HEK293 (cell line): ENCODE measurements around the gene DVL1.

Source experiments
- ATF2 ChIP-seq: fragments of 450-650 bp; formaldehyde crosslinking; IDR thresholded peaks from 2 replicates; pipeline ENCODE4 v1.5.1; 2016; ENCODE audit warnings: missing biosample characterization, missing genetic modification characterization, low read depth
- BCL11A ChIP-seq: fragments of 450-650 bp; formaldehyde crosslinking; IDR thresholded peaks from 2 replicates; pipeline ENCODE4 v1.5.1; 2016; ENCODE audit warnings: low read depth, missing biosample characterization, missing genetic modification characterization
- GFI1B ChIP-seq: fragments of 450-650 bp; formaldehyde crosslinking; IDR thresholded peaks from 2 replicates; pipeline ENCODE4 v1.5.1; 2016; ENCODE audit warnings: missing biosample characterization, missing genetic modification characterization
- GLI4 ChIP-seq: fragments of 450-650 bp; formaldehyde crosslinking; IDR thresholded peaks from 2 replicates; pipeline ENCODE4 v1.5.1; 2016; ENCODE audit warnings: missing biosample characterization, missing genetic modification characterization
- HOXD13 ChIP-seq: sonication (generic); formaldehyde crosslinking; IDR thresholded peaks from 2 replicates; pipeline ENCODE4 v1.8.0; 2022; ENCODE audit warnings: missing genetic modification reagents, borderline replicate concordance
- KLF10 ChIP-seq: fragments of 450-650 bp; IDR thresholded peaks from 2 replicates; pipeline ENCODE4 v1.5.1; 2018; ENCODE audit warnings: missing biosample characterization, mild to moderate bottlenecking, missing genetic modification characterization
- KLF7 ChIP-seq: fragments of 450-650 bp; formaldehyde crosslinking; IDR thresholded peaks from 2 replicates; pipeline ENCODE4 v1.5.1; 2016; ENCODE audit warnings: missing biosample characterization, missing genetic modification characterization, borderline replicate concordance
- OSR2 ChIP-seq: fragments of 450-650 bp; formaldehyde crosslinking; IDR thresholded peaks from 2 replicates; pipeline ENCODE4 v1.5.1; 2016; ENCODE audit warnings: missing biosample characterization, missing genetic modification characterization
- OVOL3 ChIP-seq: fragments of 450-650 bp; formaldehyde crosslinking; IDR thresholded peaks from 2 replicates; pipeline ENCODE4 v1.5.1; 2016; ENCODE audit warnings: missing biosample characterization, missing genetic modification characterization
- SP2 ChIP-seq: fragments of 450-650 bp; formaldehyde crosslinking; IDR thresholded peaks from 2 replicates; pipeline ENCODE4 v1.5.1; 2016; ENCODE audit warnings: missing biosample characterization, missing genetic modification characterization
- SP3 ChIP-seq: fragments of 450-650 bp; formaldehyde crosslinking; IDR thresholded peaks from 2 replicates; pipeline ENCODE4 v1.5.1; 2016; ENCODE audit warnings: missing biosample characterization, missing genetic modification characterization
- SP7 ChIP-seq: fragments of 450-650 bp; formaldehyde crosslinking; IDR thresholded peaks from 2 replicates; pipeline ENCODE4 v1.5.1; 2016; ENCODE audit warnings: missing biosample characterization, missing genetic modification characterization
- YY2 ChIP-seq: fragments of 450-650 bp; formaldehyde crosslinking; IDR thresholded peaks from 2 replicates; pipeline ENCODE4 v1.5.1; 2016; ENCODE audit warnings: missing biosample characterization, missing genetic modification characterization
- ZBTB21 ChIP-seq: fragments of 450-650 bp; formaldehyde crosslinking; IDR thresholded peaks from 2 replicates; pipeline ENCODE4 v1.5.1; 2017; ENCODE audit warnings: missing biosample characterization, missing genetic modification characterization
- ZBTB8A ChIP-seq: fragments of 450-650 bp; formaldehyde crosslinking; IDR thresholded peaks from 2 replicates; pipeline ENCODE4 v1.5.1; 2016; ENCODE audit warnings: missing biosample characterization, missing genetic modification characterization
- ZFP37 ChIP-seq: fragments of 450-650 bp; formaldehyde crosslinking; IDR thresholded peaks from 2 replicates; pipeline ENCODE4 v1.5.1; 2016; ENCODE audit warnings: missing biosample characterization, missing genetic modification characterization
- ZFP69B ChIP-seq: fragments of 450-650 bp; formaldehyde crosslinking; IDR thresholded peaks from 2 replicates; pipeline ENCODE4 v1.5.1; 2016; ENCODE audit warnings: missing biosample characterization, missing genetic modification characterization
- ZNF175 ChIP-seq: fragments of 450-650 bp; formaldehyde crosslinking; IDR thresholded peaks from 2 replicates; pipeline ENCODE4 v1.5.1; 2016; ENCODE audit warnings: missing biosample characterization, missing genetic modification characterization
- ZNF211 ChIP-seq: fragments of 450-650 bp; formaldehyde crosslinking; IDR thresholded peaks from 2 replicates; pipeline ENCODE4 v1.5.1; 2016; ENCODE audit warnings: low read depth, missing biosample characterization, missing genetic modification characterization
- ZNF292 ChIP-seq: fragments of 450-650 bp; formaldehyde crosslinking; IDR thresholded peaks from 2 replicates; pipeline ENCODE4 v1.5.1; 2016; ENCODE audit warnings: low read depth, missing biosample characterization, missing genetic modification characterization, borderline replicate concordance
- ZNF311 ChIP-seq: fragments of 450-650 bp; formaldehyde crosslinking; IDR thresholded peaks from 2 replicates; pipeline ENCODE4 v1.5.1; 2017; ENCODE audit warnings: missing biosample characterization, missing genetic modification characterization, borderline replicate concordance
- ZNF501 ChIP-seq: fragments of 450-650 bp; formaldehyde crosslinking; IDR thresholded peaks from 2 replicates; pipeline ENCODE4 v1.5.1; 2016; ENCODE audit warnings: missing biosample characterization, missing genetic modification characterization
- ZNF548 ChIP-seq: fragments of 450-650 bp; formaldehyde crosslinking; IDR thresholded peaks from 2 replicates; pipeline ENCODE4 v1.5.1; 2016; ENCODE audit warnings: missing biosample characterization, missing genetic modification characterization
- ZNF561 ChIP-seq: fragments of 450-650 bp; IDR thresholded peaks from 2 replicates; pipeline ENCODE4 v1.5.1; 2018; ENCODE audit warnings: missing biosample characterization, missing genetic modification characterization, borderline replicate concordance
- ZNF621 ChIP-seq: fragments of 450-650 bp; formaldehyde crosslinking; IDR thresholded peaks from 2 replicates; pipeline ENCODE4 v1.5.1; 2017; ENCODE audit warnings: missing biosample characterization, missing genetic modification characterization
- ZNF623 ChIP-seq: fragments of 450-650 bp; formaldehyde crosslinking; IDR thresholded peaks from 2 replicates; pipeline ENCODE4 v1.5.1; 2016; ENCODE audit warnings: missing biosample characterization, missing genetic modification characterization
- ZNF654 ChIP-seq: fragments of 450-650 bp; formaldehyde crosslinking; IDR thresholded peaks from 2 replicates; pipeline ENCODE4 v1.5.1; 2016; ENCODE audit warnings: low read depth, missing biosample characterization, missing genetic modification characterization
- ZNF660 ChIP-seq: fragments of 450-650 bp; IDR thresholded peaks from 2 replicates; pipeline ENCODE4 v1.5.1; 2018; ENCODE audit warnings: missing biosample characterization, mild to moderate bottlenecking, missing genetic modification characterization
- ZNF692 ChIP-seq: fragments of 450-650 bp; formaldehyde crosslinking; IDR thresholded peaks from 2 replicates; pipeline ENCODE4 v1.5.1; 2016; ENCODE audit warnings: missing biosample characterization, missing genetic modification characterization
- ZNF776 ChIP-seq: fragments of 450-650 bp; formaldehyde crosslinking; IDR thresholded peaks from 2 replicates; pipeline ENCODE4 v1.5.0; 2017; ENCODE audit warnings: missing biosample characterization, missing genetic modification characterization, borderline replicate concordance
- ZNF830 ChIP-seq: fragments of 450-650 bp; IDR thresholded peaks from 2 replicates; pipeline ENCODE4 v1.5.0; 2018; ENCODE audit warnings: missing biosample characterization, missing genetic modification characterization, low read depth, mild to moderate bottlenecking, moderate library complexity
- ZSCAN16 ChIP-seq: fragments of 450-650 bp; formaldehyde crosslinking; IDR thresholded peaks from 2 replicates; pipeline ENCODE4 v1.5.1; 2016; ENCODE audit warnings: missing biosample characterization, missing genetic modification characterization
- TF ChIP-seq, protein P1 (sequence below): fragments of 450-650 bp; formaldehyde crosslinking; IDR thresholded peaks from 2 replicates; pipeline ENCODE4 v1.5.1; 2016; ENCODE audit warnings: missing biosample characterization, missing genetic modification characterization
- TF ChIP-seq, protein P2 (sequence below): fragments of 450-650 bp; formaldehyde crosslinking; IDR thresholded peaks from 2 replicates; pipeline ENCODE4 v1.5.0; 2017; ENCODE audit warnings: missing biosample characterization, missing genetic modification characterization, borderline replicate concordance

The DVL1 gene

GRCh38 chr1:1348420-1349255 lies 580 bp downstream of the DVL1 start (continued):
- no peak for TF ChIP-seq ZNF548 (tag by site-specific recombination)
- no peak for TF ChIP-seq ZNF175 (tag by site-specific recombination)
- TF ChIP-seq ATF2 = no peak
- no peak for TF ChIP-seq GLI4
- TF ChIP-seq ZFP37 (tag by site-specific recombination) = no peak
- no peak for TF ChIP-seq OVOL3 (tag by site-specific recombination)
- TF ChIP-seq SP3 (tag by site-specific recombination) = no peak
- TF ChIP-seq, protein P1, sequence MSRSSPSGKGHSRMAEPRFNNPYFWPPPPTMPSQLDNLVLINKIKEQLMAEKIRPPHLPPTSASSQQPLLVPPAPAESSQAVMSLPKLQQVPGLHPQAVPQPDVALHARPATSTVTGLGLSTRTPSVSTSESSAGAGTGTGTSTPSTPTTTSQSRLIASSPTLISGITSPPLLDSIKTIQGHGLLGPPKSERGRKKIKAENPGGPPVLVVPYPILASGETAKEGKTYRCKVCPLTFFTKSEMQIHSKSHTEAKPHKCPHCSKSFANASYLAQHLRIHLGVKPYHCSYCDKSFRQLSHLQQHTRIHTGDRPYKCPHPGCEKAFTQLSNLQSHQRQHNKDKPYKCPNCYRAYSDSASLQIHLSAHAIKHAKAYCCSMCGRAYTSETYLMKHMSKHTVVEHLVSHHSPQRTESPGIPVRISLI (tag by site-specific recombination) = no peak
- TF ChIP-seq YY2 (tag by site-specific recombination) = no peak
- no peak for TF ChIP-seq ZNF292 (tag by site-specific recombination)
- TF ChIP-seq GFI1B (tag by site-specific recombination) = no peak
- TF ChIP-seq KLF10 = 0 out of 2 replicates have a peak, but pooled peaks have one; percentile 18
- peak; percentile 32 for TF ChIP-seq ZBTB8A (tag by site-specific recombination)
- no peak for TF ChIP-seq ZNF830 (tag by site-specific recombination)
- no peak for TF ChIP-seq SP7 (tag by site-specific recombination)
- TF ChIP-seq ZNF501 = no peak
- TF ChIP-seq OSR2 (tag by site-specific recombination) = no peak
- no peak for TF ChIP-seq SP2
- TF ChIP-seq HOXD13 (CRISPR knock-in tag) = no peak
- TF ChIP-seq ZNF561 (tag by site-specific recombination) = no peak; the same call in 1 of the 2 replicates
- no peak for TF ChIP-seq KLF7 (tag by site-specific recombination)
- TF ChIP-seq ZNF623 (tag by site-specific recombination) = no peak
- TF ChIP-seq ZNF621 (tag by site-specific recombination) = no peak
- no peak for TF ChIP-seq ZNF311 (tag by site-specific recombination)
- no peak for TF ChIP-seq ZFP69B
- peak; percentile 17; the same call in 1 of the 2 replicates for TF ChIP-seq ZNF660
- no peak for TF ChIP-seq ZNF211 (tag by site-specific recombination)
- TF ChIP-seq ZNF654 (tag by site-specific recombination) = no peak
- TF ChIP-seq ZNF692 (tag by site-specific recombination) = peak; percentile 69; the same call in 1 of the 2 replicates
- TF ChIP-seq BCL11A = peak; percentile 64; the same call in 1 of the 2 replicates
- TF ChIP-seq ZBTB21 (tag by site-specific recombination) = no peak
- TF ChIP-seq, protein P2, sequence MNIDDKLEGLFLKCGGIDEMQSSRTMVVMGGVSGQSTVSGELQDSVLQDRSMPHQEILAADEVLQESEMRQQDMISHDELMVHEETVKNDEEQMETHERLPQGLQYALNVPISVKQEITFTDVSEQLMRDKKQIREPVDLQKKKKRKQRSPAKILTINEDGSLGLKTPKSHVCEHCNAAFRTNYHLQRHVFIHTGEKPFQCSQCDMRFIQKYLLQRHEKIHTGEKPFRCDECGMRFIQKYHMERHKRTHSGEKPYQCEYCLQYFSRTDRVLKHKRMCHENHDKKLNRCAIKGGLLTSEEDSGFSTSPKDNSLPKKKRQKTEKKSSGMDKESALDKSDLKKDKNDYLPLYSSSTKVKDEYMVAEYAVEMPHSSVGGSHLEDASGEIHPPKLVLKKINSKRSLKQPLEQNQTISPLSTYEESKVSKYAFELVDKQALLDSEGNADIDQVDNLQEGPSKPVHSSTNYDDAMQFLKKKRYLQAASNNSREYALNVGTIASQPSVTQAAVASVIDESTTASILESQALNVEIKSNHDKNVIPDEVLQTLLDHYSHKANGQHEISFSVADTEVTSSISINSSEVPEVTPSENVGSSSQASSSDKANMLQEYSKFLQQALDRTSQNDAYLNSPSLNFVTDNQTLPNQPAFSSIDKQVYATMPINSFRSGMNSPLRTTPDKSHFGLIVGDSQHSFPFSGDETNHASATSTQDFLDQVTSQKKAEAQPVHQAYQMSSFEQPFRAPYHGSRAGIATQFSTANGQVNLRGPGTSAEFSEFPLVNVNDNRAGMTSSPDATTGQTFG = no peak
- TF ChIP-seq ZSCAN16 (tag by site-specific recombination) = no peak
- TF ChIP-seq ZNF776 = no peak
